Trophoblast cell (in vitro differentiated cells and primary cell): ENCODE results near the gene TRIM71.

Experiments used
- DNase-seq, 2 donors: peaks; one replicate each; pipeline ENCODE4 v3.0.0-alpha.2; 2016
- H2AFZ ChIP-seq: 2 replicates; pipeline ENCODE4 v1.6.1; 2013; ENCODE audit warnings: low read length, moderate library complexity, mild to moderate bottlenecking; ENCODE audit not compliant: insufficient read depth, poor library complexity
- H2AK5ac ChIP-seq: 2 replicates; pipeline ENCODE4 v1.6.1; 2013; ENCODE audit warnings: mild to moderate bottlenecking, low read length
- H2BK120ac ChIP-seq: 2 replicates; pipeline ENCODE4 v1.6.1; 2013; ENCODE audit warnings: low read length, mild to moderate bottlenecking, moderate library complexity; ENCODE audit not compliant: insufficient read depth, poor library complexity
- H2BK12ac ChIP-seq: 2 replicates; pipeline ENCODE4 v1.6.1; 2013; ENCODE audit warnings: mild to moderate bottlenecking, low read length, moderate library complexity
- H2BK5ac ChIP-seq: 2 replicates; pipeline ENCODE4 v1.6.1; 2013; ENCODE audit warnings: low read length, low read depth, moderate library complexity, mild to moderate bottlenecking; ENCODE audit not compliant: poor library complexity
- H3K14ac ChIP-seq: 2 replicates; pipeline ENCODE4 v1.6.1; 2013; ENCODE audit warnings: mild to moderate bottlenecking, low read length
- H3K18ac ChIP-seq: 2 replicates; pipeline ENCODE4 v1.6.1; 2013; ENCODE audit warnings: mild to moderate bottlenecking, low read length
- H3K23ac ChIP-seq: 2 replicates; pipeline ENCODE4 v1.6.1; 2013; ENCODE audit warnings: low read length
- H3K27ac ChIP-seq: 2 replicates; pipeline ENCODE4 v1.5.1; 2013; ENCODE audit warnings: low read depth, mild to moderate bottlenecking, inconsistent platforms, low read length, moderate library complexity
- H3K27me3 ChIP-seq: 2 replicates; pipeline ENCODE4 v1.6.1; 2013; ENCODE audit warnings: inconsistent platforms, mild to moderate bottlenecking, low read length, moderate library complexity; ENCODE audit not compliant: insufficient read depth
- H3K36me3 ChIP-seq, 2 experiments: 1 replicate in 1 of 2; 2 replicates in 1 of 2; pipeline ENCODE4 v1.6.1; 2013; ENCODE audit warnings: low read length in 2 of 2, mild to moderate bottlenecking in 2 of 2, moderate library complexity in 1 of 2; ENCODE audit not compliant: insufficient read depth in 2 of 2, control insufficient read depth in 1 of 2
- H3K4ac ChIP-seq: 2 replicates; pipeline ENCODE4 v1.6.1; 2013; ENCODE audit warnings: low read depth, mild to moderate bottlenecking, low read length, moderate library complexity
- H3K4me1 ChIP-seq, 2 experiments: 1 replicate in 1 of 2; 2 replicates in 1 of 2; pipeline ENCODE4 v1.6.1; 2013; ENCODE audit warnings: low read length in 2 of 2, mild to moderate bottlenecking in 2 of 2, moderate library complexity in 1 of 2; ENCODE audit not compliant: insufficient read depth in 2 of 2, control insufficient read depth in 1 of 2
- H3K4me2 ChIP-seq: 2 replicates; pipeline ENCODE4 v1.6.1; 2013; ENCODE audit warnings: inconsistent platforms, mild to moderate bottlenecking, low read length, moderate library complexity
- H3K4me3 ChIP-seq: 2 replicates; pipeline ENCODE4 v1.5.1; 2013; ENCODE audit warnings: mild to moderate bottlenecking, low read depth, low read length, inconsistent platforms
- H3K79me1 ChIP-seq: one replicate; pipeline ENCODE4 v1.6.1; 2013; ENCODE audit warnings: low read length
- H3K79me2 ChIP-seq: 2 replicates; pipeline ENCODE4 v1.6.1; 2013; ENCODE audit warnings: low read length, mild to moderate bottlenecking; ENCODE audit not compliant: control insufficient read depth, insufficient read depth, poor library complexity
- H3K9ac ChIP-seq: 2 replicates; pipeline ENCODE4 v1.6.1; 2013; ENCODE audit warnings: mild to moderate bottlenecking, low read length
- H3K9me3 ChIP-seq: 2 replicates; pipeline ENCODE4 v1.6.1; 2013; ENCODE audit warnings: low read depth, mild to moderate bottlenecking, control low read depth, inconsistent platforms, low read length; ENCODE audit not compliant: insufficient read depth
- H4K12ac ChIP-seq: 2 replicates; pipeline ENCODE4 v1.6.1; 2013; ENCODE audit warnings: low read depth, mild to moderate bottlenecking, low read length, moderate library complexity
- H4K8ac ChIP-seq: 2 replicates; pipeline ENCODE4 v1.6.1; 2013; ENCODE audit warnings: low read depth, mild to moderate bottlenecking, low read length, moderate library complexity
- H4K91ac ChIP-seq: one replicate; pipeline ENCODE4 v1.6.1; 2013; ENCODE audit warnings: low read depth, mild to moderate bottlenecking, low read length, moderate library complexity
- WGBS: extraction: QIAGEN DNeasy Blood & Tissue Kit; methylation state at CpG from one replicate; pipeline ENCODE4 v1.1.7; 2013; ENCODE audit warnings: missing lambda C conversion rate; ENCODE audit not compliant: insufficient read length, insufficient coverage; ENCODE audit errors: extremely low coverage; 5-methylcytosine and 5-hydroxymethylcytosine counted together

Gene TRIM71

GRCh38 chr3:32860499-32860898 lies 42.7 kb downstream of the TRIM71 start:
- H4K91ac ChIP-seq = no peak overlapping the region
- WGBS = no CpG with 5 or more reads among the region's 4 CpGs
- H3K4me1 ChIP-seq = peaks cover 48 to 50% of the 10 kb centered on the region in 2 experiments
- H3K79me1 ChIP-seq = peaks cover 10% of the 10 kb centered on the region
- H3K4me3 ChIP-seq = no peak overlapping the region
- no peak for DNase-seq
- no peak overlapping the region for H2AFZ ChIP-seq
- no peak overlapping the region for H4K8ac ChIP-seq
- H3K14ac ChIP-seq = no peak overlapping the region
- no peak overlapping the region for H3K27ac ChIP-seq
- no peak overlapping the region for H3K4me2 ChIP-seq
- no peak overlapping the region for H2BK120ac ChIP-seq
- peak overlapping the region; percentile 96 for H3K4ac ChIP-seq
- no peaks in the 10 kb centered on the region for H3K36me3 ChIP-seq
- H3K23ac ChIP-seq = peak overlapping the region; percentile 44
- H2BK12ac ChIP-seq = no peak overlapping the region
- H2AK5ac ChIP-seq = no peak overlapping the region
- H3K9ac ChIP-seq = no peak overlapping the region
- H3K9me3 ChIP-seq = peaks cover 2% of the 10 kb centered on the region
- no peak overlapping the region for H2BK5ac ChIP-seq
- no peaks in the 10 kb centered on the region for H3K27me3 ChIP-seq
- peaks cover 21% of the 10 kb centered on the region for H3K79me2 ChIP-seq
- H3K18ac ChIP-seq = peak overlapping the region; percentile 85
- H4K12ac ChIP-seq = no peak overlapping the region

DNA sequence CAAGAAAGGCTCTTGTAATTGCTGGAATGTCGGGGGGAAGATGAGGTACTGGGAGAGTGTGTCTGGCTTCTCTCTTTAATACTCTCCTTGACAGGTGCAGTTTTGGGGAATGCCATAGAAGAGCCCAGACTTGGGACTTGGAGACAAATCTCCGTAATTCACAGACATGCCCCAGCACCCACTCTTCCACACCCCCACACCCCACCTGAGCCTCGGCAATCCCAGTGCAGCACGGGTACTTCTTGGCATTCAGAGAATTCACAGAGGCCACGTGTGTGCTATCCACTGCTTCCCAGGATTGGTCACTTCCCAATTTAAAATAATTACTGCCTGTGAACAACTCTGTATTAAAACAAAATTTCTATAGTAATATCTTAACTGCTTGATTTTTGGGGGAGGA lies 43.9 kb downstream of the TRIM71 start:
- Histone ChIP-seq H3K9ac (no peak overlapping the region), H3K27ac (no peak overlapping the region), H2AK5ac (no peak overlapping the region), H3K4ac (peak overlapping the region; percentile 91), H4K8ac (no peak overlapping the region), H4K12ac (no peak overlapping the region), H2BK12ac (no peak overlapping the region), H3K79me2 (peaks cover 24% of the 10 kb centered on the region), H2BK120ac (no peak overlapping the region), H4K91ac (no peak overlapping the region), H3K14ac (no peak overlapping the region), H3K4me2 (no peak overlapping the region), H2AFZ (no peak overlapping the region), H3K18ac (no peak overlapping the region), H3K9me3 (peaks cover 2% of the 10 kb centered on the region), H3K4me1 (peaks cover 50 to 56% of the 10 kb centered on the region in 2 experiments), H3K4me3 (no peak overlapping the region), H2BK5ac (no peak overlapping the region), H3K36me3 (no peaks in the 10 kb centered on the region), H3K79me1 (peaks cover 12% of the 10 kb centered on the region), H3K27me3 (no peaks in the 10 kb centered on the region), H3K23ac (no peak overlapping the region)
- WGBS = no CpG with 5 or more reads among the region's 5 CpGs
- DNase-seq = no peak

DNA sequence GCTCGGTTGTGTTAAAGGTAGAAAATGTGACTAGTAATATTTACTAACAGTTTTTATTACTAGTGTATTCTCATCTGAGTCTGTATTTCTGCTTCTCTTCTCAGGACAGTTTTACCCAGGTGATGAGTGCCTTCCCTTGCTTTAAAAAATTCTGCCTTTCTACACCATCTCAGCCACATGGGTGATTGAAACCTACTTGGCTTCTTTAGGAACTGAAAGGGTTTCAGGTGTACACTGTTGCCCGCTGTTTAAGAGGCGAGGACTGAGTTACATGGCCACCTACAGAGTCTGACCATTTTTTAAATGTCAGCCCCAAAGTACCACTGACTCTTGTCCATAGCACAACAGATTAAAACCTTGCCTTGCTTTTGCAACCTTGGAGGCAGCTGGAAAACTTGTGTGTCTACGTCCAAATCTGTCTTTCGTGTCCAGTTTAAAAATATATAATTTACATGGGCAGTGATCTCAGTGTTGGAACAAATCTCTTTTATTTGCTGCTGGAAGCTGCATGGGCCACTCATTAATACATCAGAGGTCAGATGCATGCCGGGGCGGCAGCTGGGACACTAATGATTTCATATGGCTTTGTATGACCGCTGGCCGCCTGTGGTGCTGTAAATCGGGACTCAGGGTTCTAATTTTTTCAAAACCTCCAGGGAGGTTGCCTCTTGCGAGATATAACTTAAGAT lies 44.6 kb downstream of the TRIM71 start:
- Histone ChIP-seq H3K4ac (peak overlapping the region; percentile 47), H4K91ac (no peak overlapping the region), H3K79me1 (peaks cover 12% of the 10 kb centered on the region), H2BK5ac (no peak overlapping the region), H2BK120ac (no peak overlapping the region), H3K9ac (no peak overlapping the region), H3K79me2 (peaks cover 20% of the 10 kb centered on the region), H3K9me3 (peaks cover 2% of the 10 kb centered on the region), H3K36me3 (no peaks in the 10 kb centered on the region), H3K4me1 (peaks cover 47 to 50% of the 10 kb centered on the region in 2 experiments), H4K8ac (no peak overlapping the region), H3K27ac (no peak overlapping the region), H2AFZ (no peak overlapping the region), H2AK5ac (no peak overlapping the region), H4K12ac (no peak overlapping the region), H3K4me3 (no peak overlapping the region), H2BK12ac (no peak overlapping the region), H3K18ac (no peak overlapping the region), H3K4me2 (no peak overlapping the region), H3K14ac (no peak overlapping the region), H3K27me3 (no peaks in the 10 kb centered on the region), H3K23ac (no peak overlapping the region)
- no CpG with 5 or more reads among the region's 11 CpGs for WGBS
- no peak for DNase-seq

- Histone ChIP-seq H3K18ac (no peak overlapping the region), H3K27me3 (no peaks in the 10 kb centered on the region), H3K9ac (no peak overlapping the region), H2BK12ac (no peak overlapping the region), H4K91ac (no peak overlapping the region), H3K4me2 (no peak overlapping the region), H3K23ac (no peak overlapping the region), H3K27ac (no peak overlapping the region), H3K36me3 (no peaks in the 10 kb centered on the region), H2AK5ac (no peak overlapping the region), H2BK120ac (no peak overlapping the region), H3K4ac (peak overlapping the region; percentile 93), H4K8ac (no peak overlapping the region), H3K79me2 (peaks cover 25% of the 10 kb centered on the region), H3K14ac (no peak overlapping the region), H3K4me1 (peaks cover 48 to 50% of the 10 kb centered on the region in 2 experiments), H3K9me3 (peaks cover 2% of the 10 kb centered on the region), H2AFZ (no peak overlapping the region), H3K4me3 (no peak overlapping the region), H2BK5ac (no peak overlapping the region), H4K12ac (no peak overlapping the region), H3K79me1 (peaks cover 14% of the 10 kb centered on the region)
- no CpG with 5 or more reads among the region's 5 CpGs for WGBS
- DNase-seq = no peak
Observed at GRCh38 chr3:32862936-32863487, 45.2 kb downstream of the TRIM71 start.
